HepG2 (cell line): Measurements from ENCODE around the gene CNP. TPM values are rescaled to one million over a fixed set of nuclear protein-coding genes. Genes with fewer than 3 reads are reported as not detected.

Source experiments
- ELF3 ChIP-seq: IDR thresholded peaks from 2 replicates; pipeline ENCODE4 v1.6.1; 2016; ENCODE audit warnings: missing genetic modification reagents, missing compliant biosample characterization
- GPN1 ChIP-seq: sonication (generic); formaldehyde crosslinking; IDR thresholded peaks from 2 replicates; pipeline ENCODE4 v1.5.1; 2020; ENCODE audit warnings: missing genetic modification reagents, borderline replicate concordance
- HOXA9 ChIP-seq: sonication (generic); formaldehyde crosslinking; IDR thresholded peaks from 2 replicates; pipeline ENCODE4 v1.8.1; 2022; ENCODE audit warnings: missing genetic modification reagents, mild to moderate bottlenecking, moderate library complexity, borderline replicate concordance
- KLF15 ChIP-seq: sonication (generic); formaldehyde crosslinking; IDR thresholded peaks from 2 replicates; pipeline ENCODE4 v1.8.1; 2023; ENCODE audit warnings: borderline replicate concordance, mild to moderate bottlenecking, inconsistent platforms, missing genetic modification reagents, mixed read lengths
- PCBP1 ChIP-seq: fragments of 200-400 bp; formaldehyde crosslinking; IDR thresholded peaks from 2 replicates; pipeline ENCODE4 v1.6.1; 2017; ENCODE audit warnings: mild to moderate bottlenecking, low read depth, low read length, borderline replicate concordance
- RFXANK ChIP-seq: IDR thresholded peaks from 2 replicates; pipeline ENCODE4 v1.6.1; 2016
- TRIM24 ChIP-seq: sonication (generic); formaldehyde crosslinking; IDR thresholded peaks from 2 replicates; pipeline ENCODE4 v1.8.0; 2022; ENCODE audit warnings: mild to moderate bottlenecking, missing genetic modification reagents
- U2AF2 ChIP-seq: fragments of 200-400 bp; formaldehyde crosslinking; IDR thresholded peaks from 2 replicates; pipeline ENCODE4 v1.6.1; 2017; ENCODE audit warnings: low read depth, mild to moderate bottlenecking, low read length
- ZNF318 ChIP-seq: sonication (generic); formaldehyde crosslinking; IDR thresholded peaks from 2 replicates; pipeline ENCODE4 v1.4.0; 2020; ENCODE audit warnings: mild to moderate bottlenecking, missing genetic modification reagents
- ZNF550 ChIP-seq: sonication (generic); formaldehyde crosslinking; IDR thresholded peaks from 2 replicates; pipeline ENCODE4 v1.4.0; 2020; ENCODE audit warnings: mild to moderate bottlenecking, missing genetic modification reagents, borderline replicate concordance
- ZNF574 ChIP-seq: sonication (generic); formaldehyde crosslinking; IDR thresholded peaks from 2 replicates; pipeline ENCODE4 v1.4.0; 2020; ENCODE audit warnings: missing genetic modification reagents
- ZNF691 ChIP-seq: sonication (generic); formaldehyde crosslinking; IDR thresholded peaks from 2 replicates; pipeline ENCODE4 v1.4.0; 2020; ENCODE audit warnings: missing genetic modification reagents, low read depth, mild to moderate bottlenecking, borderline replicate concordance
- ZXDC ChIP-seq: sonication (generic); formaldehyde crosslinking; IDR thresholded peaks from 2 replicates; pipeline ENCODE4 v1.5.0; 2020; ENCODE audit warnings: mild to moderate bottlenecking, missing genetic modification reagents
- polyA plus RNA-seq, 8 experiments: library from polyadenylated mRNA; depleted of rRNA in 3 of 8; stranded (reverse) in 7 of 8; unstranded in 1 of 8; fragments of >200 nt; fragmentation: Illumina TruSeq in 4 of 8; extraction: Trizol in 4 of 8; gene quantifications; 2 replicates each; pipeline versions ENCODE4 v1.2.1 to v1.2.3, GENCODE V29; 2011 to 2016; ENCODE audit warnings: low read depth in 4 of 8, missing spikeins in 1 of 8, mixed read lengths in 1 of 8; ENCODE audit not compliant: insufficient read depth in 1 of 8
- total RNA-seq, 5 experiments: library from RNA; depleted of rRNA; stranded (reverse); fragments of >200 nt; fragmentation: Illumina TruSeq; extraction: Trizol; gene quantifications; 2 replicates each; pipeline ENCODE4 v1.2.3, GENCODE V29; 2016; ENCODE audit warnings: low read depth in 1 of 5

The CNP gene
- total and polyA plus RNA-seq, 2 of the 13 experiments (the other 11 are each of a cell fraction or from before 2014, with no cell fraction given), result 97.2 to 161 TPM

- peak; percentile 80 for TF ChIP-seq ZNF574 (CRISPR knock-in tag)
- 0 out of 2 replicates have a peak, but pooled peaks have one; percentile 33 for TF ChIP-seq TRIM24 (CRISPR knock-in tag)
- TF ChIP-seq KLF15 (CRISPR knock-in tag), result no peak; the same call in none of the 2 replicates
- no peak for TF ChIP-seq ZNF691 (CRISPR knock-in tag)
- TF ChIP-seq ZNF318 (CRISPR knock-in tag), result no peak
- TF ChIP-seq PCBP1, result no peak
- peak; percentile 17; the same call in 1 of the 2 replicates for TF ChIP-seq ELF3 (CRISPR knock-in tag)
- no peak for TF ChIP-seq ZNF550 (CRISPR knock-in tag)
- no peak; the same call in 1 of the 2 replicates for TF ChIP-seq ZXDC (CRISPR knock-in tag)
- no peak for TF ChIP-seq GPN1 (CRISPR knock-in tag)
- TF ChIP-seq RFXANK (CRISPR knock-in tag), result 0 out of 2 replicates have a peak, but pooled peaks have one; percentile 44
- no peak for TF ChIP-seq U2AF2
- no peak; the same call in 1 of the 2 replicates for TF ChIP-seq HOXA9 (CRISPR knock-in tag)
These were observed 48.1 kb upstream of the CNP start, which contains the start of gene ACLY (continued) for GRCh38 chr17:41918314-41919164.
